ENCODE results near the gene BRMS1.
"Not testable (repeated sequence)": the region's sequence is repeated elsewhere in the genome, so short reads cannot be mapped to it uniquely, and the experiment has no call there.

The BRMS1 gene, protein sequence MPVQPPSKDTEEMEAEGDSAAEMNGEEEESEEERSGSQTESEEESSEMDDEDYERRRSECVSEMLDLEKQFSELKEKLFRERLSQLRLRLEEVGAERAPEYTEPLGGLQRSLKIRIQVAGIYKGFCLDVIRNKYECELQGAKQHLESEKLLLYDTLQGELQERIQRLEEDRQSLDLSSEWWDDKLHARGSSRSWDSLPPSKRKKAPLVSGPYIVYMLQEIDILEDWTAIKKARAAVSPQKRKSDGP

DNA sequence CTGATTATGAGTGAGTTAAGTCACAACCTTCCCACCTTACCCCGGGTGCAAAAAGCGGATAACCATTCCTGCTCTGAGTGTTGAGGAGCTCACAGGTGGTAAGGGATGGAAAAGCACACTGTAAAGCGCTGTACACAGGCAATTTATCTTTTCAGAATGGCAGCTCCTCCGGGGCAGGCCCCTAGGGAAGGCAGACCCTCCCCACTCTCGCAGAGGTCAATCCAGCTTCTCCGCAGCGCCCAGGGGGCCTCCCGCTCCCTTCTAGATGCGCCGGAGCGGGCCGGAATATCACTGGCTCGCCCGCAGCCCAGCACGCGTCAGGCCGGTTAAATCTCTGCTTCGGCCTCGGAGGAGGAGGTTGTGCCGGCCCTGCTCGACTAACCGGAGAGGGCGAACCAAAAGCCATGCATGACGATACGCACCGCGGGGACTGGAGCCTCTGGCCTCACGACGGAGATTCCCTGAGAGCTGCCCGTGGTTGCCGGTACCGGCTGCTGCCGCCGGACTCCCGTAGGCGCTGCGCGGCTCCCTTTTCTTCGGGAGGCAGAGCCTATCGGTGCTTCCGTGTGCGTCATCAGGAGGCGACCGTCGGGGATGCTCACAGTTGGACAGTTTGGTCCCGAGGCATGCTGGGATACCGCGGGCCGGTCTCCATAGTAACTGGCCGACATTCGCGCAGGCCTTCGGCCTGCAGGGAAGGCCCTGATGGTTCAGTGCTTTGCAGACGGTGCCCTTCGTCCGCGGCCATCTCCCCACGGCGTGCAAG, at the start of gene BRMS1:
Gene BRMS1 (minus strand): TSS at position 555 of the 766 bp plus-strand sequence. CDS start 2,870 bp downstream, outside the sequence.
- peak; percentile 95 for DNase-seq

DNA sequence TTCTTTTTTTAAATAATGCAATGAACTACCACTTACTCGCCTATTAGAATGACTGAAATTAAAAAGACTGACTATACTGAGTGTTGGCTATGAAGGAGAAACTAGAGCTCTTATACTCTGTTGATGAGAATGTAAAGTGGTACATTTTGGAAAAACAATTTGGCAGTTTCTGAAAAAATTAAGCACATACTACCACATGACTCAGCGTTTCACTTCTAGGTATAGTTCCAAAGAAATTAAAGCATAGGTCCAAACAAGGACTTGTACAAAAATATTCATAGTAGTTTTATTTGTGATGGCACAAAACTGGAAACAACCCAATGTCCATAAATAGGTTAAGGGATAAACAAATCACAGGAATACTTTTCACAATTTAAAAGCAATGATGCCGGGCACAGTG, 49.0 kb upstream of the BRMS1 start:
- no peak for DNase-seq

DNA sequence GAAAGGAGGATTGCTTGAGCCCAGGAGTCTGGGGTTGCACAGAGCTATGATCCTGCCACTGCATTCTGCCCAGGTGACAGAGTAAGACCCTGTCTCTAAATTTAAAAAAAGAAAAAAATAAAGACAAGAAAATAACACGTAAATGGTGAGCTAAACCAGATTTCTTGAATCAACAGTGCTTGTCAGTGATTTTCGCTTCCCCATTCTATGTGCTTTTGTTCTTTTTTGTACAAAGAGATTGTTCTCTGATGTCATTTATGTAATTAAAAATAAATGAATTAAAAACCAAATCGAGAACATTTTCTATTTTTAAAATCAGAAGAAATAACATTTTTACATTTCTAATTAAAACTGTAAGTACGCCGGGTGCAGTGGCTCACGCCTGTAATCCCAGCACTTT, 46.4 kb upstream of the BRMS1 start:
- no peak for DNase-seq

DNA sequence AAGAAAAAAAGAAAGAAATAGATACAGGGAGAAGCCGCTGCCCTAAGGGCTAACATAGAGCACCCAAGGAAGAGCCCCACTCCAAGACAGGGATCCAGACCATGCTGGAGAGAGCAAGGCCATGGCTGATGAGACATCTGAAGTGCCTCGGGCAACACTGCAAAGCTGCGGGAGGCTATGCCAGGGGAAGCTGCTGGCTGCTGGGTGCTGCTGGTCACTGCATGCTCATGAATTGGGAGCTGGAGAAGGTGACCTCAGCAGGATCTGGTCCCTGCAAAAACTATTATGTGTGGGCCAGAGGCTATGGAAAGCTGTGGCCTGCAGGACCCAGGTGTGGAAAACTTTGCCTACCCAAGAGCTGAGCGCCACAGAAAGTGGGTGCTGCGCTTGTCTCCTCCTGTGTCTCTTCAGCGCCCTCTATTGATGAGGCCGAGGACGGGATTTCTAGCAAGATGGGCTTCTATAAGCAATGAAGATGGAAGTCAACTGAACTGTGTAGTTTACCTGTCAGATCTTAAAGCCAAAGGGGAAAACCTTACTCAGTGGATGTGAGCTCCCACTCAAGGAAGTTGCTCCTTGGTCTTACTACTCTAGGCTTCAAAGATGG, 44.0 kb upstream of the BRMS1 start:
- peak; percentile 61 for DNase-seq

DNA sequence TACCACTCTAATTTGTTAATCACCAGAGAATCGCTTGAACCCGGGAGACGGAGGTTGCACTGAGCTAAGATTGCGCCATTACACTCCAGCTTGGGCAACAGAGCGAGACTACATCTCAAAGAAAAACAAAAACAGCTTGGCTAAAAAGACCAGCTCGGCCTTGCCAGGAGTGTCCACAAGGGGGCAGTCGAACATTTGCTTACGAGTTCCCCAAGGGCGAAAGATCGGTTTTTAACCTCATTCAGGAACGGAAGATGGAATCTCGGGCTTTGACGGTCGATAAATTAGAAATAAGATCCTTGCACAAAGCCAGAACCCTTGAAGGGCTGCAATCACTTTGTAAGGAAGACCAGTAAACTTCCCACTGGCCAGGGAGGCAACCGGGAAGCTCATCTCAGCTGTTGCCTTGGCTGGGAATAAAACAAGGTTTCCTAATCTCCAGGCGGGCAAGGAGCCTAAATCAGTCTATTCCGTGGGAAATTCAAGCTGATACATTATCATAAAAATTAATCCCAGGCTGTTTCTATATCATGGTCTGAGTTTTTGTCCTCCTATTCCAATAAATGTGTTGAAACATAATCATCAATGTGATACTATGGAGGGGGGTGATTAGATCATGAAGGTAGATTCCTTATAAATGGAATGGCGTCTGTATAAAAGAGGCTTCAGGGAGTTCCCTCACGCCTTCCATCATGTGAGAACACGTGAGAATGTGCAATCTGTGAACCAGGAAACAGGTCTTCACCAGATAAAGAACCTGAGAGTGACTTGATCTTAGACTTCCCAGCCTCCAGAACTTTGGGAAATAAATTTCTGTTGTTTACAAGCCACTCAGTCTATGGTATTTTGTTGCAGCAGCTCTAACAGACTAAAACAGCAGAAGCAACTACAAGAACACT, 41.5 kb upstream of the BRMS1 start:
- peak; percentile 85 for DNase-seq

DNA sequence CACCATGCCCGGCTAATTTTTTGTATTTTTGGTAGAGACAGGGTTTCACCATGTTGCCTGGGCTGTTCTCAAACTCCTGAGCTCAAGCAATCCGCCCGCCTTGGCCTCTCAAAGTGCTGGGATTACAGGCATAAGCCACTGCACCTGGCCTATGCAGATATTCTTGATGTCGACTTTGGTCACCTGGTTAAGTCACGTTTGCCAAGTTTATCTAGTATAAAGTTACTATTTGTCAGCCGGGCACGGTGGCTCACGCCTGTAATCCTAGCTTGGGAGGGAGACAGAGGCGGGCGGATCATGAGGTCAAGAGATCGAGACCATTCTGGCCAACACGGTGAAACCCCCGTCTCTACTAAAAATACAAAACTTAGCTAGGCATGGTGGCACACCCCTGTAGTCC, 39.4 kb upstream of the BRMS1 start:
- not testable (repeated sequence) for DNase-seq

DNA sequence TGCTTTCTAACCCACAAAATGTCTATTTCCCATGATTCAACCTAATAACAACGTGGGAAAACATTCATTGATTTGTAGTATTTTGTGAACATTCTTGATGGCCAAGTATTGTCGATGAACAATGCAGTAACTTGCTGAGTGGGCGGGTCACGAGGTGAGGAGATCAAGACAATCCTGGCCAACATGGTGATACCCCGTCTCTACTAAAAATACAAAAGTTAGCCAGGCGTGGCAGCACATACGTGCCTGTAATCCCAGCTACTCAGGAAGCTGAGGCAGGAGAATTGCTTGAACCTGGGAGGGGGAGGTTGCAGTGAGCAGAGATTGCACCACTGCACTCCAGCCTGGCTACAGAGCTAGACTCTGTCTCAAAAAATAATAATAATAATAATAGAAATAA, 35.4 kb upstream of the BRMS1 start:
- not testable (repeated sequence) for DNase-seq

DNA sequence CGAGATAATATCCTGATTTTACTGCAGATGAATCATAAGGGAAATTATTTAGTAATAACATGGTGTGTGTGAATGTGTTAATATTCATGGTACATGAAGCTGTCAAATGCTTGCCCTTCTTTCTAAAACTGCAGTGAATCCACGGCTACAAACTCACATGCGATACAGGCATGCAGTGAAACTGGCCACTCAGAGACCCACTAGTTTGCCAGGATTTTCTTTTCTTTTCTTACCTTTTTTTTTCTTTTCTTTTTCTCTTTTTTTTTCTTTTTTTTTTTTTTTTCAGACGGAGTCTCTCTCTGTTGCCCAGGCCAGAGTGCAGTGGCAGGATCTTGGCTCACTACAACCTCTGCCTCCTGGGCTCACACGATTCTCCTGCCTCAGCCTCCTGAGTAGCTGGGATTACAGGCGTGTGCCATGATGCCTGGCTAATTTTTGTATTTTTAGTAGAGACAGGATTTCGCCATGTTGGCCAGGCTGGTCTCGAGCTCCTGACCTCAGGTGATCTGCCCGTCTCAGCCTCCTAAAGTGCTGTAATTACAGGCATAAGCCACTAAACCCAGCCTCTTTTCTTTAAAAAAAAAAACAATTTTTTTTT, 28.9 kb upstream of the BRMS1 start:
- not testable (repeated sequence) for DNase-seq

DNA sequence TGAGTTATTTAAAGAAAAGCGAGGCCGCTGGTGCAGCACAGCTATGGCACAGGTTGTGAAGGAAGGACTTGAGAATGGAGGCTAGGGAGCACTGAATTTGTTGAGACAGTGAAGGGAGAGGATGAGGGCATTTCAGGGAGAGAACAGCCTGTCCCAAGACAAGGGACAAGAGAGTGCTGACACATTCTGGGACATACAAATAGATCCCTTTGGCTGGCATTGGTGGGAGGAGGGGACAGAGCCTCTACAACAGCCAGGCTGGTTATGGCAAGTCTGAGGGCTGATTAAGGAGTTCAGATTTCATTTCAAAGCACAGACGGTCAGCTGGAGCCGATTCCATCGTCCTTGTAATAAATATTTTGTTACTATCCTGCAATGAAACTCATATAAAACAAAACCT, 28.4 kb upstream of the BRMS1 start:
- no peak for DNase-seq

DNA sequence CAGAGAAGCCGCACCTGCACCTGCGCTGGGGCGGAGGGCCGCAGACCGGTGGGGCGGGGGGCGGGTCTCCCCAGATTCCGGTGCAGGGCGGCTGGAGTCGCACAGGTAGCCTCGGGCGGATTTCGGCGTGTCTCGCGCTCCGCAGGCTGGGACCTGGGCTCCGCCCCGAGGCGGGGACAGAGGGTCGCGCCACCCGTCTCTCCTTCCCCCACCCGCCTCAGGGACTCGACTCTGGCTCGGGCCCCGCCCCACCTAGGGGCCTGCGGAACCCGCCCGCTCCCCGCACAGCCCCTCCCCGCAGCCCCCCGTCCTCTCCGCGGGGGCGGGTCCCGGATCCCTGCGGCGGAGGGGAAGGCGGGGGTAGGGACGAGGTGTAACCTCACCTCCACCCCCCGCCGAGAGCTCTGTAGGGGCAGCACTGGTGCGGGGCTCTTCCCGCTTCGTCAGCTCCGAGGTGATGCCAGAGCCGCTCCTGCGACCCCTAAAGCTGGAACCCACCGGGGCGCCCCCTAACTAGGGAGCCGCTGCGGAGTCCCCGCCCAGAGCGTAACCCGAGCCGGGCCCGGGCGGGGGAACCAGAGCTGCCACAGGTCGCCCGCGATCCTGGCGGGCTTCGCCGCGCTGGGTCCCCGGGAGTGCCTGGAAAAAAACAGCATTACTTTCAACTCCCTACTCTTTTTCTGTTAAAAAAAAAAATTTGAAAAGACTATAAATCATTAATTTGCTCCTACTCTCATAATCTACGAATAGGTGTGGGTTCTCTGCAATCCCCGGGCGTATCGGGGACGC, 26.9 kb upstream of the BRMS1 start, which contains the start of gene SLC29A2:
Gene SLC29A2 (minus strand): TSS at position 134 of the 789 bp plus-strand sequence. CDS start 169 bp downstream, outside the sequence.
- DNase-seq, result peak; percentile 85

DNA sequence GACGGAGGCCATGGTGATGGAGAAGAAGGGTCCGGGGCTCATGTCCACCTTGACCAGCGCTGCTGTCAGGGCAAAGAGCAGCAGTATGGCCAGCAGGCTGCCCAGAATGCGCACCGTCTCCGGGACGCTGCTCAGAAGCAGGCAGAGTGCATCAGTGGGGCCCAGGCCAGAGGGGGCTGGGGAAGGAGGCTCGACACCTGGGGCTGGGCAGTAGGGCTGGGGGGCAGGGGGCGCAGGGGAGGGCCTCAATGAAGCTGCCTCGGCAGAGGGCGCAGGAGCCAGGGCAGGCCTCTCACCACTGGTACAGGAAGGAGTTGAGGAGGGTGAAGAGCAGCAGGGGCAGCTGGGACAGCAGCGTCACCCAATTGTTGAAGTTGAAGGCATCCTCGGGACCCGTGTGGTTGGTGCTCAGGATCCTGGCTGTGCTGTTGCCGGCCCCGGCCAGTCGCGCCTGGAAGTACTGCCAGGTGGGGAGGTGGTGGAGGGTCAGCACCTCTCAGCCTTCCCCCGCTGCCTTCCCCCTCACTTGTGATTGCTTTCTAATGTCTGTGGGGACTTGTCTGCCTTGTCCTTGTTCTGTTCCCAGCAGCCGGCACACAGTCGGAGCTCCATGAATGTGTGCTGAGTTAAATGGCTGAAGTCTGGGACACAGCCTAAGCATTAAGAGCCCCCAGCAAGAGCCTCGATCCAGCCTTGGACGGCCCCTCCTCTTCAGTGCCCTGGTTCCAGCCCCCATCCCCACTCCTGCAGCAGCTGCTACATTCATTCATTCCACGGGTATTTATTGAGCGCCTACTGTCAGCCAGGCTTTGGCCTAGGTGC, 24.4 kb upstream of the BRMS1 start:
- DNase-seq, result no peak

DNA sequence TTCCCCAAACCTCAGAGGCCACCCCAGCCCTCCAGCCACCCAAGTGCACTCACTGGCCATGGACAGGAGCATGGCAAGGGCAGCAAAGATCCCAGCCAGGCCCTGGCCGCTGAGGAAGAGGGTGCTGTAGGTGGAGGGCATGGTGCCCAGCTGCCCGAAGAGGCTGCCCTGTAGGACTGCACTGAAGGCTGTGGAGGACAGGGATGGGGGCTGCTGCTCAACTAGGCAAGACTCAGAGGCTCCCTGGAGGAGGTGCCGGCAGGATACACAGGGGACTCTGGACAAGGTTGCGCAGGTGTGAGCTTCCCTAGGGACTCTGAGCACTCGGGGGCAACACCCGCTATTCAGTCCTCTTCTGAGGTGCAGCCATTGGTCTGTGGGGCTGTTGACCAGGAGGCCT, 23.6 kb upstream of the BRMS1 start:
- no peak for DNase-seq

DNA sequence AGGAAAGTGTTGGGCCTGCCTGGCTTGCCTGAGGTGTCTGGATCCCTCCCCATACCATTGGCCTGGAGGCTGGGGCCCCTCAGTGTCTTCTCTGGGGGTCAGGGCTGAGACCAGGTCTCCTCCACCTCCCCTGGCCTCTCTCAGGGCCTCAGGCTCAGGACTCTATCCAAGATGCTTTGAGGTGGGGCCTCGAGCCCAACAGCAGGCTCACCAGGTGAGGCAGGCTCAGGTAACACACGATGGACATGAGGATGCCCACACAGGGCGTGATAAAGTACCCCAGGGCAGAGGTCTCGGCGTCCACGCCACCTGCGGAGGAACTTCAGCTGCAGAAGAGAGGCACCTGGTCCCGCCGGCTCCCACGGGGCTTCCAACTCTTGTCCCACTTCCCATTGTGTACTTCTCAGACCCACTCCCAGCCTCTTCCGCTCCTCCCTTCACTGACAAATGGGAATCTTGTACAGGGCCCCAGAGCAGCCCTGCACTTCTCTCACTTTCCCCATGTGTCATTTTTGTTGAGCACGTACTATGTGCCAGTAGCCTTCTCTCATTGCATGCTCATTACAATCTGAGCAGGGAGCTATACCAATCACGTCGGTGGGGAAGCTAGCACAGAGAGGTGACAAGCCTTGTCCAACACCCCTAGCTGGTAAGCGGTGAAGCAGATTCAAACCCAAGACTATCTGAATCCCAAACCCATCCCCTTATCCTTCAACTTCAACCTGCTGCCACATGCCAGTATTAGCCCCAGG, 22.8 kb upstream of the BRMS1 start:
- DNase-seq, result no peak

DNA sequence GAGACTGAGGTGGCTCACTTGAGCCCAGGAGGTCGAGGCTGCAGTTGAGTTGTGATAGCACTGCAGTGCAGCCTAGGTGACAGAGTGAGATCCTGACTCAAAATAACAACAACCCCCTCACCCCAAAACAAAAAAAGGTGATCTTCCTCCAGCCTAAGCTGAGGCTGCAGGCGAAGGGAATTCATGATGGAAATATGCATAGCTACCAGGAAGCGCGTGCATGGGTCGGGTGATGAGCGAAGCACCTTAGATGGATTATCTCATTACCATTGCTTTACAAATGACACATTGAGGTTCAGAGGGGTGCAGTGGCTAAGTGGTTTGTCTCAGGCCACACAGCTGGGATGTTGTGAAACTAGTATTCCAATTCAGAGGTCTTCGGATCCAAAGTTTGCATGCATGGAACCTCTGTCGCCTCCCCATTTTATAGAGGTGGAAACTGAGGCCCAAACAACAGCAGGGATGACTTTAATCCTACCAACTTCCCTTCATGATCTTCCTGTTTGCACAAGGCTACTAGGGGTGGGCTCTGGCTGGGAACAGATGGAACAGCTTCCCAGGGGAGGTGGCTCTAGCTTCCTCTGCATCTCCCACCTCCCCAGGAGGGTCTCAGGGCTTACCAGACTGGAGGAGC, 22.1 kb upstream of the BRMS1 start:
- no peak for DNase-seq

DNA sequence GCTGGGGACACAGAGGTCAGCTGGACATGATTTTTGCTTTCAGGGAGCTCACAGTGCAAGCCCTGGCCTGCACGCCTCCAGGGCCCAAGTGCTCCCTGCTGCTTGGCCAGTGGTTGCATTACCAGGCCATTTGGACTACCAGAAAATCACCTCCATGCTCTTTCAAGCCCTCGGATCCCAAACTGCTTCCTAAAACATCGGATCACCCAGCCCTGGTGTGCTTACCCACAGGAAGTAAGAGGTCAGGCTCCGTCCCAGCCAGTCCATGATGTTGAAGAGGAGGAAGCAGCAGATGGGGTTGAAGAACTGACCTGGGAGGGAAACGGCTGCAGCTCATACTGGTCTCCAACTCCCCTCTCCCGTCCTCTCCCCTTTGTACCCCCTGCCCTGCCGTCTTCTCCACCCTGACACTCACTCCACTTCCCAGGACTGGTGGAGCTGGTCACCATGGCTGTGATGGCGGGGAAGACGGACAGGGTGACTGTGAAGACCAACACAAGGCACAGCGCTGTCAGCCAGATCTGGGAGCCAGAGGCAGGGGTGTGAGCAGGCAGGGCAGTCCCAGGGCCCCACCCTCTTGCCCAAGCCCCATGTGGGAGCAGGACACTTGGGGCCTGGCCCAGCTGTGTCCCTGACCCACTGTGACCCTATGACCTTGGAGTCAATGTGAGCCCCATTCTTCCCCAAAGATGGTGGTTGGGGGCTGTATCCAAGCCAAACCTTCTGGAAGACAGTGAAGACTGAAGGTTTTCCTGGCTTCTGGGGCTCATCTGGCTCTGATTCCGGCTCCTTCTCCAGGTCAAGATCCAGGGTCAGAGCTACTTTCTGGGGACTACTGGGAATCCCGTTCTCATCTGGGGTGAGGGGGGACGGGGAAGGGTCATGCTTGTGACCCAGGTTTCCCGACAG, 21.1 kb upstream of the BRMS1 start:
- no peak for DNase-seq

DNA sequence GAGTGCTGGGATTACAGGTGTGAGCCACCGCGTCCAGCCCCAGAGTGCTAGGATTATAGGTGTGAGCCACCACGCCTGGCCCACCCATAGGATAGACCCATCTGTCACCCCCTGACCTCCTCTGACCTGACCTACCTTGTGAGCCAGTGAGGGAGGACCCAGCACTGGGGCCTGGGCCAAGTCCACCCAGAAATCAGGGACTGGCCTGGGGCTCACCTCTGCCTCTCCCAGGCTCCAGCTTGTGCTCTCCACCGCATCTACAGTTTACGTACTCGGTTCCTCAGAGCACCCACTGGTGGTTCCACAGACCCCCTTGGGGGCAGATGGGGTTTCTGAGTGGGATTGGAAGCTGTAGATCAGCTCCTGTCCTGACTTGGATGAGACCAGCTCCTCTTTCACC, 20.3 kb upstream of the BRMS1 start:
- DNase-seq, result no peak

DNA sequence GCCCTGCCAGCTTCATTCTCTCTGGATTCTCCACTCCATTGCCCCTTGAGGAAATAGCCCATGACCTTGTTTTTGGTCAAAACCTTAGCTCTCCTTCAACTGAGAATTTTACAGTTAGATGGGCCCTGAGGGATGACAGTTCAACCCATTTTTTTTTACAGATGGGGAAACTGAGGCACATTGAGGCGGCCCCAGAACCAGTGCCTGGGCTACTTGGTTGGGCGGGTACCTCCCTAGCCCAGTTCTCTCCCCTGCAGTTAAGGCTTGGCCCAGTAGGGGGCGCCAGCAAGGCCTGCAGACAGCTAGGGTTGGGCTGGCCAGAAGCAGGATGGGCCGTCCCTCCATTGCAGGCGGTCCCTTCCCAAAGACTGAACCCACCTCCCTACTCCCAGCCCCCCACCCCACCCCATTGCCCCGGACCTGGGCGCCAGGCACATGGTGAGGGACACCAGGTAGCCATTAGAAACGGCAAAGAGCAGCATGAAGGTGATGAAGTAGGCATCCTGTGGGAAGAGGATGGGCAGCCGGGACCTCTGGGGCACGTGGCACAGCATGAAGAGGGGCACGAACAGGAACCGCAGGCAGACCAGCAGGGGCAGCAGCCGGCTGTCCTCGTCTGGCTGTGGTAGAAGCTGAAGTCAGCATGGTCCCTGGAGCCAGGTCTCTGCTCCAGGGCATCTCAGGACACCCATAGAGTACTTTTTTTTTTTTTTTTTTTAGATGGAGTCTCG, 19.1 kb upstream of the BRMS1 start:
- DNase-seq, result no peak

DNA sequence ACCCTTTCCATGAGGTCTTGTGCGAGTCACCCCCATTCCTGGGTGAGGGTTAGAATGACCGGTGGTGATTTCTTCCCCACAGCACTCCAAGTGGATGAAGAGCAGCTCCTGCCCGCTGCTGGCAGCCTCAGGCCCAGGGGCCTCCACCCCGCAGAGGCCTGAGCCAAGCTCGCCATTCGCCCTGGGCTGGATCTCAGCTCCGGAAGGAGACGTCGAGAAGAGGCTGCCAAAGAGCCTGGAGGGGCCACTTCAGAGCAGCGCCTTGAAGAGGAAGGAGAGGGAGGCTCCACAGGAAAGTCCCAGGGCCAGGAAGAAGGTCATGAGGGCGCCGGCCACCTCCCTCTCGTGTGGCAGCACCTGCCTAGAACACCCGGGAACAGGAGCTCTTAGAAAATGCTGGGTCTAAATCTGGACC, 18.3 kb upstream of the BRMS1 start:
- DNase-seq, result no peak
